Neural progenitor cell (in vitro differentiated cells): ENCODE data around the gene PSD4. TPM values are rescaled to one million over a fixed set of nuclear protein-coding genes. Genes with fewer than 3 reads are reported as not detected.

Experiments used
- DNase-seq: peaks from one replicate; pipeline ENCODE4 v3.0.0-alpha.2; 2016; ENCODE audit warnings: low spot score
- H2AFZ ChIP-seq: fragments of 200-600 bp; sonication (generic); replicated peaks from 2 replicates; pipeline ENCODE4 v1.6.1; 2016; ENCODE audit warnings: antibody characterized with exemption
- H3F3A ChIP-seq: fragments of 200-600 bp; sonication (generic); 2 replicates; pipeline ENCODE4 v1.6.1; 2016; ENCODE audit warnings: antibody characterized with exemption, low read depth
- H3K27ac ChIP-seq: fragments of 200-600 bp; sonication (generic); 2 replicates; pipeline ENCODE4 v1.5.1; 2016; ENCODE audit warnings: mild to moderate bottlenecking
- H3K27me3 ChIP-seq: fragments of 200-600 bp; sonication (generic); 2 replicates; pipeline ENCODE4 v1.6.1; 2016; ENCODE audit warnings: mild to moderate bottlenecking, moderate library complexity
- H3K36me3 ChIP-seq: fragments of 200-600 bp; sonication (generic); 2 replicates; pipeline ENCODE4 v1.5.1; 2016
- H3K4me1 ChIP-seq: fragments of 200-600 bp; sonication (generic); 2 replicates; pipeline ENCODE4 v1.6.1; 2016; ENCODE audit warnings: mixed run types
- H3K4me2 ChIP-seq: fragments of 200-600 bp; sonication (generic); 2 replicates; pipeline ENCODE4 v1.6.1; 2016
- H3K4me3 ChIP-seq: fragments of 200-600 bp; sonication (generic); 2 replicates; pipeline ENCODE4 v1.5.1; 2016
- H3K79me2 ChIP-seq: fragments of 200-600 bp; sonication (generic); 2 replicates; pipeline ENCODE4 v1.6.1; 2016; ENCODE audit warnings: low read depth
- H3K9ac ChIP-seq: fragments of 200-600 bp; sonication (generic); 2 replicates; pipeline ENCODE4 v1.6.1; 2016
- H3K9me3 ChIP-seq: fragments of 200-600 bp; sonication (generic); 2 replicates; pipeline ENCODE4 v1.5.1; 2016; ENCODE audit warnings: low read depth
- H4K20me1 ChIP-seq: fragments of 200-600 bp; sonication (generic); 2 replicates; pipeline ENCODE4 v1.6.1; 2016; ENCODE audit warnings: low read depth
- H3K27ac Mint-ChIP-seq: 3 replicates; pipeline ENCODE4 v1.8.0; 2021; ENCODE audit warnings: mixed read lengths
- H3K27me3 Mint-ChIP-seq: 2 replicates; pipeline ENCODE4 v1.8.0; 2022; ENCODE audit warnings: low read depth, mild to moderate bottlenecking, inconsistent platforms, moderate library complexity, mixed read lengths; ENCODE audit not compliant: insufficient read depth
- H3K36me3 Mint-ChIP-seq: 3 replicates; pipeline ENCODE4 v1.8.0; 2021; ENCODE audit warnings: mixed read lengths
- H3K4me1 Mint-ChIP-seq: 3 replicates; pipeline ENCODE4 v1.8.0; 2021; ENCODE audit warnings: mixed read lengths
- H3K4me3 Mint-ChIP-seq: 3 replicates; pipeline ENCODE4 v1.8.0; 2021; ENCODE audit warnings: mild to moderate bottlenecking, moderate library complexity, mixed read lengths
- H3K9me3 Mint-ChIP-seq: 3 replicates; pipeline ENCODE4 v1.8.0; 2020; ENCODE audit warnings: mixed read lengths
- EZH2 ChIP-seq: fragments of 200-600 bp; sonication (generic); IDR thresholded peaks from 2 replicates; pipeline ENCODE4 v1.6.1; 2017; ENCODE audit warnings: antibody characterized with exemption, mild to moderate bottlenecking, moderate library complexity
- EZH2phosphoT487 ChIP-seq: fragments of 200-600 bp; sonication (generic); IDR thresholded peaks from 2 replicates; pipeline ENCODE4 v1.6.1; 2017; ENCODE audit warnings: antibody characterized with exemption
- total RNA-seq: library from RNA; depleted of rRNA; stranded (reverse); fragments of >200 nt; gene quantifications from 2 replicates; pipeline ENCODE4 v1.2.3, GENCODE V29; 2015; ENCODE audit warnings: low replicate concordance
- TF ChIP-seq, protein P1 (sequence below): fragments of 200-600 bp; sonication (generic); IDR thresholded peaks from 2 replicates; pipeline ENCODE4 v1.5.1; 2017; ENCODE audit warnings: antibody characterized with exemption, mild to moderate bottlenecking

Gene PSD4
- total RNA-seq, 1 donor from 2014 or later, result 0.02 TPM

DNA sequence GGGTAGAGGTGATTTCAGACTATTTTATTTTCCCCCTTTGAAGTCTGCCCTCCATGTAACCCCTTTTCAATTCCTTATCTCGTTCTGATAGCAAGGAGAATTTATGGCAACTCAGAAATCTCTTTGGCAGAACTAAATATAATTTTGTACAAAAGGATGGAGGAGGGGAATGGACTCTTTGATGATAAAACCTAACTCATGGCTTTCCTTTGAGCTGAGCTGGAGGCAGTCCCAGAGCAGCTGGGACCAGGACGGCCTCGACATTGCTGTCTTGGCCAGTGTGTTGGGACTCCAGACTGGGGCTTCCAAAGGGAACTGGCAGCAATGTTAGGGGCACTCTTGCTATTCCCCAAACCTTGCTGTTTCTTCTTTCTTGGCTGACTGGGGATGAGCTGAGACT is 57.3 kb downstream of the PSD4 start:
- no peaks in the 10 kb centered on the region for H4K20me1 ChIP-seq
- peaks cover 8% of the 10 kb centered on the region for H3K9me3 Mint-ChIP-seq
- no peak overlapping the region for H3K9ac ChIP-seq
- no peaks in the 10 kb centered on the region for H3K79me2 ChIP-seq
- H2AFZ ChIP-seq, result no peak overlapping the region
- no peaks in the 10 kb centered on the region for H3K36me3 ChIP-seq
- H3K36me3 Mint-ChIP-seq, result peaks cover 7% of the 10 kb centered on the region
- no peak overlapping the region for H3K27ac ChIP-seq
- DNase-seq, result no peak
- no peak overlapping the region for H3K27ac Mint-ChIP-seq
- H3K9me3 ChIP-seq, result no peaks in the 10 kb centered on the region
- H3F3A ChIP-seq, result peaks cover 2% of the 10 kb centered on the region
- H3K4me1 ChIP-seq, result peaks cover 4% of the 10 kb centered on the region
- no peak overlapping the region for H3K4me2 ChIP-seq
- H3K4me3 Mint-ChIP-seq, result no peak overlapping the region
- H3K4me1 Mint-ChIP-seq, result peaks cover 44% of the 10 kb centered on the region
- peaks cover 21% of the 10 kb centered on the region for H3K27me3 Mint-ChIP-seq
- no peaks in the 10 kb centered on the region for H3K27me3 ChIP-seq
- TF ChIP-seq EZH2, result no peak
- TF ChIP-seq, protein P1, sequence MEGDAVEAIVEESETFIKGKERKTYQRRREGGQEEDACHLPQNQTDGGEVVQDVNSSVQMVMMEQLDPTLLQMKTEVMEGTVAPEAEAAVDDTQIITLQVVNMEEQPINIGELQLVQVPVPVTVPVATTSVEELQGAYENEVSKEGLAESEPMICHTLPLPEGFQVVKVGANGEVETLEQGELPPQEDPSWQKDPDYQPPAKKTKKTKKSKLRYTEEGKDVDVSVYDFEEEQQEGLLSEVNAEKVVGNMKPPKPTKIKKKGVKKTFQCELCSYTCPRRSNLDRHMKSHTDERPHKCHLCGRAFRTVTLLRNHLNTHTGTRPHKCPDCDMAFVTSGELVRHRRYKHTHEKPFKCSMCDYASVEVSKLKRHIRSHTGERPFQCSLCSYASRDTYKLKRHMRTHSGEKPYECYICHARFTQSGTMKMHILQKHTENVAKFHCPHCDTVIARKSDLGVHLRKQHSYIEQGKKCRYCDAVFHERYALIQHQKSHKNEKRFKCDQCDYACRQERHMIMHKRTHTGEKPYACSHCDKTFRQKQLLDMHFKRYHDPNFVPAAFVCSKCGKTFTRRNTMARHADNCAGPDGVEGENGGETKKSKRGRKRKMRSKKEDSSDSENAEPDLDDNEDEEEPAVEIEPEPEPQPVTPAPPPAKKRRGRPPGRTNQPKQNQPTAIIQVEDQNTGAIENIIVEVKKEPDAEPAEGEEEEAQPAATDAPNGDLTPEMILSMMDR, result no peak
- TF ChIP-seq EZH2phosphoT487, result no peak
- H3K4me3 ChIP-seq, result no peak overlapping the region

DNA sequence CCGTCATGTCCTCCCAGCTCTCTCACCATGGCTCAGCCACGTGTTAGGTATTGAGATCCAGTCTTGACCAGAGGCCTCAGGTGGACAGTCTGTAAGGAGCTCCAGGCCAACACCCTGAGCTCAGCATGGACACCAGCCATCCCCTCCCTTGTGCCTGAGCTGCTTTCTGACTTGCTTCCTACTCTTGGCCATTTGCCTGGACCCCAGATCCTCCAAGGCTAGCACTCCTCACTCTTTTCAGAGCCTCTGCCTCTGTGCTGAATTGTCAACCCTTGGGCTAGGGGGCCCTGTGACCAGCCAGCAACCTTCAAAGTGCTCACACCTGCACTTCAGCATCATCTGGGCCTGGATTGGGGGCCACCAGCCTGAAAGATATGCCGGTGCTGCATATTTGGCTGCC is 58.4 kb downstream of the PSD4 start:
- Histone ChIP-seq H3K27ac (no peak overlapping the region), H3K79me2 (no peaks in the 10 kb centered on the region), H2AFZ (no peak overlapping the region), H3K4me3 (no peak overlapping the region), H3K9me3 (no peaks in the 10 kb centered on the region), H3K4me2 (no peak overlapping the region), H3K9ac (no peak overlapping the region), H3K36me3 (no peaks in the 10 kb centered on the region), H4K20me1 (no peaks in the 10 kb centered on the region), H3K27me3 (no peaks in the 10 kb centered on the region), H3F3A (no peaks in the 10 kb centered on the region), H3K4me1 (no peaks in the 10 kb centered on the region)
- Mint-ChIP-seq H3K27me3 (peaks cover 21% of the 10 kb centered on the region), H3K36me3 (peaks cover 12% of the 10 kb centered on the region), H3K27ac (no peak overlapping the region), H3K9me3 (peaks cover 12% of the 10 kb centered on the region), H3K4me3 (no peak overlapping the region), H3K4me1 (peaks cover 36% of the 10 kb centered on the region)
- no peak for DNase-seq
- no peak for TF ChIP-seq EZH2phosphoT487
- no peak for TF ChIP-seq EZH2
- TF ChIP-seq, protein P1, result no peak

DNA sequence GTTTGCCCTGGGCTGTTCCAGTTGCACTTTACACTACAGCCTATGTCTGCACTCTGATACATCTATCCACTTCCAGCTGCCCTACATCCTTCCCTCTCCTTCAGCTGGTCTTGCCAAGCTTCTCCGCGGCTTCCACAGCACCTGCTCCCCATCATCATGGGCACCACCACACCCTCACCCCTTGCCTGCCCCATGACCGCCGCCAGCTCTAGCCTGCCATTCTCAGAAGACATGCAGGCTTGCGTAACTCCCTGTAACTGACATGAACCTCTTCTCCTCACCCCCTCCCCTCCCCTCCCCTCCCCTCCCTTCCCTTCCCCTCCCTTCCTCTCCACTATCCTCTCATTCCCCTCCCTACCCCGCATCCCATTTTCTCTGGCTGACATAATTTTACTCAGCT is 59.0 kb downstream of the PSD4 start:
- no peak for DNase-seq
- Mint-ChIP-seq H3K27ac (no peak overlapping the region), H3K4me1 (peaks cover 32% of the 10 kb centered on the region), H3K27me3 (peaks cover 21% of the 10 kb centered on the region), H3K4me3 (no peak overlapping the region), H3K9me3 (peaks cover 13% of the 10 kb centered on the region), H3K36me3 (peaks cover 16% of the 10 kb centered on the region)
- Histone ChIP-seq H3F3A (no peaks in the 10 kb centered on the region), H3K4me2 (no peak overlapping the region), H3K27ac (no peak overlapping the region), H3K4me1 (no peaks in the 10 kb centered on the region), H3K9me3 (no peaks in the 10 kb centered on the region), H2AFZ (no peak overlapping the region), H3K4me3 (no peak overlapping the region), H3K79me2 (no peaks in the 10 kb centered on the region), H3K27me3 (no peaks in the 10 kb centered on the region), H4K20me1 (no peaks in the 10 kb centered on the region), H3K9ac (no peak overlapping the region), H3K36me3 (no peaks in the 10 kb centered on the region)
- TF ChIP-seq EZH2phosphoT487, result no peak
- no peak for TF ChIP-seq EZH2
- TF ChIP-seq, protein P1, result no peak
